ENCODE measurements around the gene PTPRB. TPM values are rescaled to one million over a fixed set of nuclear protein-coding genes. Genes with fewer than 3 reads are reported as not detected.

Gene PTPRB
- total and polyA plus RNA-seq, 2 donors (not counting 1 experiment from before 2014, with no cell fraction given), result 0.66 to 1.6 TPM

DNA sequence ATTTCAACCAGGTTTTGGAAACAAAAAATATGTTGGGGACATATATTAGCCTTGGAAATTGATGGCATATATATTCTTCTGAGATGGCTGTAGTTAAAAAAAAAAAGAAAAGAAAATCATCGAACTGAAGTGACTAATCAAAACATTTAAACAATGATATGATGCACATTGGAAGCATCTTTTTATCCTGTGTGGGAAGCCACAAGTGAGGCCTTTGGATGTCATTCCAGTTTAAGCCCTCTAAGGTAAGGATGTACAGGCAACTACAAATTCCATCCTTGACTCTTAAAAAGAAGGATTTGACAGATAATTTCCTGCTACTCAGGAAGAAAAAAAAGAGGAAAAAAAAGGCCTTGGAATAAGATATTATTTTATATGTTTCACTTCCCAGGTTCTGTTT, 9.6 kb upstream of the PTPRB start:
- DNase-seq (ENCODE audit: low read depth in 2 of 2), result peak in 1 of 2 donors; percentile 96
- Histone ChIP-seq H3K79me2 (ENCODE audit: control insufficient read depth, insufficient read depth, low read length) (no peaks in the 10 kb centered on the region), H3K9me3 (ENCODE audit: control insufficient read depth, insufficient read depth, low read depth, low read length) (no peaks in the 10 kb centered on the region), H3K27ac (ENCODE audit: insufficient read depth, low read length) (no peak overlapping the region), H3K36me3 (ENCODE audit: control insufficient read depth, insufficient read depth, low read length) (no peaks in the 10 kb centered on the region), H3K4me2 (ENCODE audit: extremely low read depth, insufficient read depth, low read length) (no peak overlapping the region), H3K4me3 (replicated peaks in 1 of 4; ENCODE audit: control extremely low read depth in 1 of 4, insufficient read depth in 1 of 4, low read depth in 3 of 4, low read length in 4 of 4) (no peak overlapping the region), H3K9ac (ENCODE audit: insufficient read depth, low read length) (no peak overlapping the region), H2AFZ (ENCODE audit: low read length) (no peak overlapping the region), H3K27me3 (ENCODE audit: control insufficient read depth, insufficient read depth, low read length) (no peaks in the 10 kb centered on the region), H3K4me1 (ENCODE audit: control insufficient read depth, extremely low read depth, insufficient read depth, low read length) (peaks cover 18% of the 10 kb centered on the region), H4K20me1 (ENCODE audit: control insufficient read depth, extremely low read depth, insufficient read depth, low read length) (no peaks in the 10 kb centered on the region)
- TF ChIP-seq CTCF (conservative IDR thresholded peaks at IDR 0.05 in 1 of 2, IDR thresholded peaks at IDR 0.05 in 1 of 2; ENCODE audit: low read depth in 1 of 2, low read length in 2 of 2) (no peak), EZH2 (IDR thresholded peaks at IDR 0.05; ENCODE audit: low read length, missing control alignments) (no peak)

GRCh38 chr12:70645494-70646317, 8.5 kb upstream of the PTPRB start:
- TF ChIP-seq CTCF (conservative IDR thresholded peaks at IDR 0.05 in 1 of 2, IDR thresholded peaks at IDR 0.05 in 1 of 2; ENCODE audit: low read depth in 1 of 2, low read length in 2 of 2) (no peak), EZH2 (IDR thresholded peaks at IDR 0.05; ENCODE audit: low read length, missing control alignments) (no peak)
- H3K4me2 ChIP-seq (ENCODE audit: extremely low read depth, insufficient read depth, low read length), result peak overlapping the region; percentile 68
- no peak overlapping the region for H3K9ac ChIP-seq (ENCODE audit: insufficient read depth, low read length)
- no peak overlapping the region for H3K4me3 ChIP-seq (replicated peaks in 1 of 4; ENCODE audit: control extremely low read depth in 1 of 4, insufficient read depth in 1 of 4, low read depth in 3 of 4, low read length in 4 of 4)
- H2AFZ ChIP-seq (ENCODE audit: low read length), result peak overlapping the region; percentile 57
- H3K4me1 ChIP-seq (ENCODE audit: control insufficient read depth, extremely low read depth, insufficient read depth, low read length), result peaks cover 18% of the 10 kb centered on the region
- peak overlapping the region; percentile 49 for H3K27ac ChIP-seq (ENCODE audit: insufficient read depth, low read length)
- no peaks in the 10 kb centered on the region for H4K20me1 ChIP-seq (ENCODE audit: control insufficient read depth, extremely low read depth, insufficient read depth, low read length)
- no peaks in the 10 kb centered on the region for H3K79me2 ChIP-seq (ENCODE audit: control insufficient read depth, insufficient read depth, low read length)
- H3K9me3 ChIP-seq (ENCODE audit: control insufficient read depth, insufficient read depth, low read depth, low read length), result no peaks in the 10 kb centered on the region
- H3K36me3 ChIP-seq (ENCODE audit: control insufficient read depth, insufficient read depth, low read length), result no peaks in the 10 kb centered on the region
- H3K27me3 ChIP-seq (ENCODE audit: control insufficient read depth, insufficient read depth, low read length), result no peaks in the 10 kb centered on the region
- DNase-seq (ENCODE audit: low read depth in 2 of 2), result peak; percentile 68 to 97

DNA sequence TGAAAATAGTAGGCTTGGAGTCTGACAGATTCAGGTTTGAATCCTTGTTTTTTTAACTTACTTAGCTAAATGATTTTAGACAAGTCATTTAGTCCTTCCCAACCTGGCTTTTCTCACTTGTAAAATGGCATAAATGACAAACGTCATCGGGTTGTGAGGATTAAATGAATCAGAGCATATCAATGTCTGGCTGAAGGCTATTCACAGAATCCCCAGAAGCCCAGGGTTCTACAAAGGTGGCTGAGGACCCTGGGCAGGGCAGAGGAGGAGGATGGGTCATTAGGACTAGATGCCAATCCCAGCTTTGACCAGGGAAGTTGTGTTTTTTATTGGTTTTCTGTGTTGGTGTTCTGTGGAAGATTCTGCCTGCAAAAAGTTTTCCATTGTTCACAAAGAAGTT, 7.6 kb upstream of the PTPRB start:
- H3K36me3 ChIP-seq (ENCODE audit: control insufficient read depth, insufficient read depth, low read length), result no peaks in the 10 kb centered on the region
- H3K9me3 ChIP-seq (ENCODE audit: control insufficient read depth, insufficient read depth, low read depth, low read length), result no peaks in the 10 kb centered on the region
- no peaks in the 10 kb centered on the region for H3K27me3 ChIP-seq (ENCODE audit: control insufficient read depth, insufficient read depth, low read length)
- TF ChIP-seq CTCF (conservative IDR thresholded peaks at IDR 0.05 in 1 of 2, IDR thresholded peaks at IDR 0.05 in 1 of 2; ENCODE audit: low read depth in 1 of 2, low read length in 2 of 2) (no peak), EZH2 (IDR thresholded peaks at IDR 0.05; ENCODE audit: low read length, missing control alignments) (no peak)
- no peak overlapping the region for H3K9ac ChIP-seq (ENCODE audit: insufficient read depth, low read length)
- no peaks in the 10 kb centered on the region for H3K79me2 ChIP-seq (ENCODE audit: control insufficient read depth, insufficient read depth, low read length)
- DNase-seq (ENCODE audit: low read depth in 2 of 2), result no peak
- peaks cover 18% of the 10 kb centered on the region for H3K4me1 ChIP-seq (ENCODE audit: control insufficient read depth, extremely low read depth, insufficient read depth, low read length)
- H2AFZ ChIP-seq (ENCODE audit: low read length), result no peak overlapping the region
- no peak overlapping the region for H3K4me2 ChIP-seq (ENCODE audit: extremely low read depth, insufficient read depth, low read length)
- no peak overlapping the region for H3K27ac ChIP-seq (ENCODE audit: insufficient read depth, low read length)
- no peak overlapping the region for H3K4me3 ChIP-seq (replicated peaks in 1 of 4; ENCODE audit: control extremely low read depth in 1 of 4, insufficient read depth in 1 of 4, low read depth in 3 of 4, low read length in 4 of 4)
- H4K20me1 ChIP-seq (ENCODE audit: control insufficient read depth, extremely low read depth, insufficient read depth, low read length), result no peaks in the 10 kb centered on the region
